Measurements from ENCODE around the gene SIM1. TPM values are rescaled to one million over a fixed set of nuclear protein-coding genes. Genes with fewer than 3 reads are reported as not detected.

Gene SIM1
- total RNA-seq, 1 donor from 2014 or later: not detected

DNA sequence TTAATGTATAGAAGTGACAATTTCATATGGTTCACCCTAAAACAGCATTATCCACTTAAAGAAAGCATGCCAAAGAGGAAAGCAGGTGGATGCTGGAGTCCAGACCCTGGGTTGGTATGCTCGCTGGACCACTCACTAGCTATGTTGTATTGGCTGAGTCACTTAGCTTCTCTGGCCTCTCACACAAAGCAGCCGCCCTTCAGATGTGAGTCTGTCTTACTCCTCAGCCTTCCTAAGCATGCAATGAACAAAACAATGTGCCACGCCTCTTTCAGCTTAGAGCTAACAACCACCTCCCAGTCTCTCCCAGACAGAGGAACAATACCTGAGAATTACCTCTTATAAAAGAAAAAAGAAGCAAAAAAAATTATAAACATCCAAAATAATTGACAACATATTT lies 29.4 kb downstream of the SIM1 start:
- Mint-ChIP-seq H3K27me3 (ENCODE audit: low read depth, unreplicated experiment) (peaks cover 4% of the 10 kb centered on the region), H3K9me3 (ENCODE audit: unreplicated experiment) (no peaks in the 10 kb centered on the region), H3K4me3 (ENCODE audit: unreplicated experiment) (no peak overlapping the region), H3K4me1 (ENCODE audit: low read depth, unreplicated experiment) (peaks cover 1% of the 10 kb centered on the region), H3K27ac (ENCODE audit: unreplicated experiment) (peak overlapping the region; percentile 13), H3K36me3 (ENCODE audit: low read depth, unreplicated experiment) (no peaks in the 10 kb centered on the region)
- H3K27ac ChIP-seq (ENCODE audit: low read depth, low read length): no peak overlapping the region
- no peak overlapping the region for H3K4me3 ChIP-seq (ENCODE audit: insufficient read depth, low read depth, low read length)
- H3K27me3 ChIP-seq (ENCODE audit: insufficient read depth, low read length): no peaks in the 10 kb centered on the region
- no peaks in the 10 kb centered on the region for H3K79me2 ChIP-seq (ENCODE audit: insufficient read depth, low read length)
- H3K4me2 ChIP-seq (ENCODE audit: low read length): no peak overlapping the region
- H3K36me3 ChIP-seq (ENCODE audit: insufficient read depth, low read length): no peaks in the 10 kb centered on the region
- FAIRE-seq (no peak), DNase-seq (ENCODE audit: low read depth) (peak; percentile 57)
- no peaks in the 10 kb centered on the region for H3K9me3 ChIP-seq (ENCODE audit: insufficient read depth, low read depth, low read length)
- H2AFZ ChIP-seq (ENCODE audit: low read depth, low read length): no peak overlapping the region
- H3K4me1 ChIP-seq (ENCODE audit: insufficient read depth, low read length): no peaks in the 10 kb centered on the region
- no peak overlapping the region for H3K9ac ChIP-seq (ENCODE audit: low read length)
- TF ChIP-seq EZH2 (IDR thresholded peaks at IDR 0.05; ENCODE audit: insufficient read depth, low read length): no peak
- TF ChIP-seq, protein P1, sequence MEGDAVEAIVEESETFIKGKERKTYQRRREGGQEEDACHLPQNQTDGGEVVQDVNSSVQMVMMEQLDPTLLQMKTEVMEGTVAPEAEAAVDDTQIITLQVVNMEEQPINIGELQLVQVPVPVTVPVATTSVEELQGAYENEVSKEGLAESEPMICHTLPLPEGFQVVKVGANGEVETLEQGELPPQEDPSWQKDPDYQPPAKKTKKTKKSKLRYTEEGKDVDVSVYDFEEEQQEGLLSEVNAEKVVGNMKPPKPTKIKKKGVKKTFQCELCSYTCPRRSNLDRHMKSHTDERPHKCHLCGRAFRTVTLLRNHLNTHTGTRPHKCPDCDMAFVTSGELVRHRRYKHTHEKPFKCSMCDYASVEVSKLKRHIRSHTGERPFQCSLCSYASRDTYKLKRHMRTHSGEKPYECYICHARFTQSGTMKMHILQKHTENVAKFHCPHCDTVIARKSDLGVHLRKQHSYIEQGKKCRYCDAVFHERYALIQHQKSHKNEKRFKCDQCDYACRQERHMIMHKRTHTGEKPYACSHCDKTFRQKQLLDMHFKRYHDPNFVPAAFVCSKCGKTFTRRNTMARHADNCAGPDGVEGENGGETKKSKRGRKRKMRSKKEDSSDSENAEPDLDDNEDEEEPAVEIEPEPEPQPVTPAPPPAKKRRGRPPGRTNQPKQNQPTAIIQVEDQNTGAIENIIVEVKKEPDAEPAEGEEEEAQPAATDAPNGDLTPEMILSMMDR (IDR thresholded peaks at IDR 0.05; ENCODE audit: insufficient read depth, low read depth, low read length): no peak
- H4K20me1 ChIP-seq (ENCODE audit: insufficient read depth, low read length): no peaks in the 10 kb centered on the region

DNA sequence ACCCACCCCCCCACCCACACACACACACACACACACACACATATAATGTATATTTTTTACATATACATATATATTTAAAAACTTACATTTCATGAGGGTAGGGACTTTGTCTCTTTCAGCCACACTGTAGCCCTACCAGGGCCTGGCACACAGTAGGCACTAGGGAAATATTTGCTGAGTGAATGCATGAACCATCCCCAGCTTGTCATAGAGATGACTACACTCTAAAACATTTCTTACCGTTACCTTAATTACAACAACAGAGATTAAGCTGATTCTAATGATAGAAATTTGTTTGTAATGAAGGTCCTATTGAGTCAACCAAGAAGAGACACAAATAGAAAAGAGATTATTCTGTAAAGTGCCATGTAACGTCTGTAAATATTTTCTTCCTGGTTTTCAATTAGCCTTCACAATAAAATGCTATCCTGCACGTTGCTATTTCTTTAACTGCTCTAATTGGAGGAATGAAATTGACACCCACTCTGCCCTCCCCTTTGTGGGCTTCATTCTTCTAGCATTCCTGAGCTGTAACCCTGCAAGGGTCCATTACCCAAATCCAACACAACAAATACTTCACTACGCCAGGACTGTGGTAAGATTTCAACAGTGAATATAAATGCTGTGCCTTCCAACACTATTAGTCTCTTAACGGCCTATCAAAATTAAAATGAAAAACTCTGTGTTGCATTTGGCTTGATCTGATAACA lies 30.8 kb downstream of the SIM1 start:
- H3K4me3 Mint-ChIP-seq (ENCODE audit: unreplicated experiment): no peak overlapping the region
- H4K20me1 ChIP-seq (ENCODE audit: insufficient read depth, low read length): no peaks in the 10 kb centered on the region
- no peak overlapping the region for H3K27ac Mint-ChIP-seq (ENCODE audit: unreplicated experiment)
- H2AFZ ChIP-seq (ENCODE audit: low read depth, low read length): peak overlapping the region; percentile 2
- no peaks in the 10 kb centered on the region for H3K9me3 ChIP-seq (ENCODE audit: insufficient read depth, low read depth, low read length)
- peaks cover 1% of the 10 kb centered on the region for H3K4me1 Mint-ChIP-seq (ENCODE audit: low read depth, unreplicated experiment)
- FAIRE-seq (no peak), DNase-seq (ENCODE audit: low read depth) (peak; percentile 11)
- no peak overlapping the region for H3K9ac ChIP-seq (ENCODE audit: low read length)
- H3K27me3 ChIP-seq (ENCODE audit: insufficient read depth, low read length): no peaks in the 10 kb centered on the region
- H3K4me1 ChIP-seq (ENCODE audit: insufficient read depth, low read length): no peaks in the 10 kb centered on the region
- H3K4me3 ChIP-seq (ENCODE audit: insufficient read depth, low read depth, low read length): no peak overlapping the region
- no peak overlapping the region for H3K4me2 ChIP-seq (ENCODE audit: low read length)
- H3K27ac ChIP-seq (ENCODE audit: low read depth, low read length): no peak overlapping the region
- H3K36me3 Mint-ChIP-seq (ENCODE audit: low read depth, unreplicated experiment): no peaks in the 10 kb centered on the region
- no peaks in the 10 kb centered on the region for H3K79me2 ChIP-seq (ENCODE audit: insufficient read depth, low read length)
- H3K27me3 Mint-ChIP-seq (ENCODE audit: low read depth, unreplicated experiment): peaks cover 3% of the 10 kb centered on the region
- no peak for TF ChIP-seq EZH2 (IDR thresholded peaks at IDR 0.05; ENCODE audit: insufficient read depth, low read length)
- TF ChIP-seq, protein P1 (IDR thresholded peaks at IDR 0.05; ENCODE audit: insufficient read depth, low read depth, low read length): no peak
- no peaks in the 10 kb centered on the region for H3K9me3 Mint-ChIP-seq (ENCODE audit: unreplicated experiment)
- no peaks in the 10 kb centered on the region for H3K36me3 ChIP-seq (ENCODE audit: insufficient read depth, low read length)

DNA sequence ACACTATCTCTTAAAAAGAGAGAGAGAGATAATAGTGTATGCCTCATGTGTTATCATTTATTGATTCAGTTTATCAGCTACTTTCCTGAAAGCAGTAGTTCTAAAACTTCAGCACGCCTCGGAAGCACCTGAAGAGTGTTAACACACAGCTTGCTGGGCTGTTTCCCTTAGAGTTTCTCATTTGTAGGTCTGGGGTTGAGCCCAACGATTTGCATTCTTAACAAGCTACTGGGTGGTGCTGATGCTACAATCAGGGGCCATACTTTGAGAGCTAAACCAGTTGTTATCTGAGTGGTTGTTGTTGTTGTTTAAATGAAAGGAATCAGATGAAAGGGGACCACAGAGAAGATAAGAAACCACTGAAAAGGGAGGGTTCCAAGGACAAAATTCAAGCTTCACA lies 32.6 kb downstream of the SIM1 start:
- H2AFZ ChIP-seq (ENCODE audit: low read depth, low read length): no peak overlapping the region
- no peak overlapping the region for H3K4me3 ChIP-seq (ENCODE audit: insufficient read depth, low read depth, low read length)
- no peaks in the 10 kb centered on the region for H3K4me1 ChIP-seq (ENCODE audit: insufficient read depth, low read length)
- TF ChIP-seq EZH2 (IDR thresholded peaks at IDR 0.05; ENCODE audit: insufficient read depth, low read length): no peak
- TF ChIP-seq, protein P1 (IDR thresholded peaks at IDR 0.05; ENCODE audit: insufficient read depth, low read depth, low read length): no peak
- DNase-seq (ENCODE audit: low read depth) (no peak), FAIRE-seq (no peak)
- no peak overlapping the region for H3K4me2 ChIP-seq (ENCODE audit: low read length)
- H3K79me2 ChIP-seq (ENCODE audit: insufficient read depth, low read length): no peaks in the 10 kb centered on the region
- Mint-ChIP-seq H3K27ac (ENCODE audit: unreplicated experiment) (no peak overlapping the region), H3K27me3 (ENCODE audit: low read depth, unreplicated experiment) (no peaks in the 10 kb centered on the region), H3K4me1 (ENCODE audit: low read depth, unreplicated experiment) (peaks cover 1% of the 10 kb centered on the region), H3K36me3 (ENCODE audit: low read depth, unreplicated experiment) (no peaks in the 10 kb centered on the region), H3K9me3 (ENCODE audit: unreplicated experiment) (no peaks in the 10 kb centered on the region), H3K4me3 (ENCODE audit: unreplicated experiment) (no peak overlapping the region)
- no peaks in the 10 kb centered on the region for H3K27me3 ChIP-seq (ENCODE audit: insufficient read depth, low read length)
- no peaks in the 10 kb centered on the region for H4K20me1 ChIP-seq (ENCODE audit: insufficient read depth, low read length)
- H3K9me3 ChIP-seq (ENCODE audit: insufficient read depth, low read depth, low read length): no peaks in the 10 kb centered on the region
- H3K36me3 ChIP-seq (ENCODE audit: insufficient read depth, low read length): no peaks in the 10 kb centered on the region
- H3K27ac ChIP-seq (ENCODE audit: low read depth, low read length): no peak overlapping the region
- H3K9ac ChIP-seq (ENCODE audit: low read length): no peak overlapping the region

All from astrocyte (in vitro differentiated cells and primary cell).